SK-N-SH (cell line): ENCODE measurements around the gene CHRM3. TPM values are rescaled to one million over a fixed set of nuclear protein-coding genes. Genes with fewer than 3 reads are reported as not detected.

Experiments
- CTCF ChIA-PET: fragments of 300-600, 350-600 bp; formaldehyde crosslinking; extraction: SDS; loops from one replicate; lab custom pipeline; 2021; lab: Yijun Ruan, JAX
- POLR2A ChIA-PET: fragments of 350-600 bp; sonication (Branson Sonifier 250); formaldehyde crosslinking; extraction: SDS; loops from one replicate; lab custom pipeline; 2020; ENCODE audit warnings: antibody characterized with exemption, inconsistent platforms; lab: Yijun Ruan, JAX
- DNase-seq: peaks from one replicate; pipeline ENCODE4 v3.0.0; 2012
- H2AFZ ChIP-seq: fragments of 200-600 bp; sonication (generic); 2 replicates; pipeline ENCODE4 v1.8.1; 2016; ENCODE audit warnings: antibody characterized with exemption, mild to moderate bottlenecking, low read depth
- H3F3A ChIP-seq: fragments of 200-600 bp; sonication (generic); replicated peaks from 2 replicates; pipeline ENCODE3; 2016; ENCODE audit warnings: antibody characterized with exemption, mild to moderate bottlenecking; ENCODE audit not compliant: insufficient read depth
- H3K27ac ChIP-seq, 2 experiments: fragments of 200-500 bp in 1 of 2; fragments of 200-600 bp in 1 of 2; sonication (Bioruptor generic) in 1 of 2; sonication (generic), shearing (Covaris generic) in 1 of 2; 2 replicates each; pipeline versions ENCODE4 v1.5.1 to v1.6.1; 2014 to 2016; ENCODE audit warnings: low read depth in 2 of 2, inconsistent platforms in 1 of 2, low read length in 1 of 2, mild to moderate bottlenecking in 1 of 2, mixed read lengths in 1 of 2
- H3K27me3 ChIP-seq: fragments of 200-600 bp; sonication (generic), shearing (Covaris generic); 2 replicates; pipeline ENCODE4 v1.6.1; 2016; ENCODE audit warnings: mixed run types; ENCODE audit not compliant: insufficient read depth
- H3K36me3 ChIP-seq, 2 experiments: fragments of 200-500 bp in 1 of 2; fragments of 200-600 bp in 1 of 2; sonication (Bioruptor generic) in 1 of 2; sonication (generic) in 1 of 2; replicated peaks in 1 of 2; 2 replicates each; pipeline versions ENCODE3 to v1.5.1; 2014 to 2016; ENCODE audit warnings: low read length in 1 of 2, mild to moderate bottlenecking in 1 of 2; ENCODE audit not compliant: insufficient read depth in 2 of 2, control insufficient read depth in 1 of 2
- H3K4me1 ChIP-seq, 2 experiments: fragments of 200-500 bp in 1 of 2; fragments of 200-600 bp in 1 of 2; sonication (Bioruptor generic) in 1 of 2; sonication (generic), shearing (Covaris generic) in 1 of 2; 2 replicates each; pipeline versions ENCODE4 v1.5.1 to v1.6.1; 2014 to 2016; ENCODE audit warnings: low read depth in 1 of 2, low read length in 1 of 2, mixed run types in 1 of 2; ENCODE audit not compliant: insufficient read depth in 2 of 2, control insufficient read depth in 1 of 2
- H3K4me2 ChIP-seq: fragments of 200-600 bp; sonication (generic), shearing (Covaris generic); 2 replicates; pipeline ENCODE4 v1.6.1; 2017; ENCODE audit warnings: mixed run types
- H3K4me3 ChIP-seq, 2 experiments: fragments of 200-500 bp in 1 of 2; fragments of 200-600 bp in 1 of 2; sonication (Bioruptor generic) in 1 of 2; sonication (generic), shearing (Covaris generic) in 1 of 2; 2 replicates each; pipeline versions ENCODE4 v1.5.1 to v1.8.1; 2014 to 2016; ENCODE audit warnings: low read depth in 2 of 2, inconsistent platforms in 1 of 2, low read length in 1 of 2, mild to moderate bottlenecking in 1 of 2, mixed read lengths in 1 of 2, moderate library complexity in 1 of 2
- H3K79me2 ChIP-seq: fragments of 200-600 bp; sonication (generic); 2 replicates; pipeline ENCODE4 v1.8.1; 2017; ENCODE audit warnings: mild to moderate bottlenecking; ENCODE audit not compliant: insufficient read depth
- H3K9ac ChIP-seq: fragments of 200-600 bp; sonication (generic); 2 replicates; pipeline ENCODE4 v1.6.1; 2017; ENCODE audit warnings: mixed run types
- H3K9me2 ChIP-seq: fragments of 200-600 bp; sonication (generic); 2 replicates; pipeline ENCODE4 v1.6.1; 2017; ENCODE audit warnings: mixed run types
- H3K9me3 ChIP-seq: fragments of 200-600 bp; sonication (generic); 2 replicates; pipeline ENCODE4 v1.6.1; 2017; ENCODE audit warnings: mixed run types, mild to moderate bottlenecking, moderate library complexity
- H4K20me1 ChIP-seq: fragments of 200-600 bp; sonication (generic); 2 replicates; pipeline ENCODE4 v1.6.1; 2017; ENCODE audit warnings: mild to moderate bottlenecking, mixed run types; ENCODE audit not compliant: insufficient read depth
- ELF1 ChIP-seq: IDR thresholded peaks from 2 replicates; pipeline ENCODE4 v1.4.0; 2012
- EP300 ChIP-seq, 2 experiments: IDR thresholded peaks; 2 replicates each; pipeline versions ENCODE4 v1.4.0 to v1.6.1; 2012; ENCODE audit warnings: borderline replicate concordance in 1 of 2, low read depth in 1 of 2, low read length in 1 of 2
- EZH2phosphoT487 ChIP-seq: fragments of 200-600 bp; sonication (generic); IDR thresholded peaks from 2 replicates; pipeline ENCODE4 v1.6.1; 2017; ENCODE audit warnings: low read depth, mixed run types, mild to moderate bottlenecking, antibody characterized with exemption, moderate library complexity, borderline replicate concordance
- FOSL2 ChIP-seq: IDR thresholded peaks from 2 replicates; pipeline ENCODE4 v1.4.0; 2012; ENCODE audit warnings: low read depth, mild to moderate bottlenecking, moderate library complexity, borderline replicate concordance
- GABPA ChIP-seq: IDR thresholded peaks from 2 replicates; pipeline ENCODE4 v1.4.0; 2012; ENCODE audit warnings: low read depth, mild to moderate bottlenecking
- GATA2 ChIP-seq: sonication (generic); formaldehyde crosslinking; IDR thresholded peaks from 2 replicates; pipeline ENCODE4 v1.5.0; 2020; ENCODE audit warnings: mild to moderate bottlenecking, missing genetic modification reagents
- MEF2A ChIP-seq: IDR thresholded peaks from 2 replicates; pipeline ENCODE4 v1.4.0; 2012; ENCODE audit warnings: low read depth, borderline replicate concordance
- MXI1 ChIP-seq: IDR thresholded peaks from 2 replicates; pipeline ENCODE4 v1.6.1; 2012; ENCODE audit warnings: mild to moderate bottlenecking, low read depth, low read length, improper control_type of control experiment
- NFIC ChIP-seq: IDR thresholded peaks from 2 replicates; pipeline ENCODE4 v1.4.0; 2012; ENCODE audit warnings: borderline replicate concordance
- NRF1 ChIP-seq: IDR thresholded peaks from 2 replicates; pipeline ENCODE4 v1.6.1; 2012; ENCODE audit warnings: low read depth, mild to moderate bottlenecking, low read length
- PBX3 ChIP-seq: IDR thresholded peaks from 2 replicates; pipeline ENCODE4; 2012
- RAD21 ChIP-seq: IDR thresholded peaks from 2 replicates; pipeline ENCODE4 v1.6.1; 2012; ENCODE audit warnings: mild to moderate bottlenecking, low read length
- RCOR1 ChIP-seq: fragments of 150-350 bp; IDR thresholded peaks from 2 replicates; pipeline ENCODE4 v1.6.1; 2017; ENCODE audit warnings: antibody characterized with exemption, low read length
- REST ChIP-seq: IDR thresholded peaks from 2 replicates; pipeline ENCODE4 v1.6.1; 2012; ENCODE audit warnings: mild to moderate bottlenecking, low read depth, low read length, moderate library complexity
- RXRA ChIP-seq: IDR thresholded peaks from 2 replicates; pipeline ENCODE4 v1.4.0; 2012; ENCODE audit warnings: low read depth, mild to moderate bottlenecking, borderline replicate concordance
- SMC3 ChIP-seq: IDR thresholded peaks from 2 replicates; pipeline ENCODE4 v1.6.1; 2012; ENCODE audit warnings: low read depth, low read length, improper control_type of control experiment
- TAF1 ChIP-seq: IDR thresholded peaks from 2 replicates; pipeline ENCODE4 v1.6.1; 2012; ENCODE audit warnings: low read depth, mild to moderate bottlenecking, low read length, moderate library complexity, borderline replicate concordance
- WGBS: methylation state at CpG from one replicate; pipeline ENCODE4 v1.1.6; 2017; ENCODE audit warnings: low lambda C conversion rate; 5-methylcytosine and 5-hydroxymethylcytosine counted together
- polyA plus RNA-seq, 3 experiments: library from polyadenylated mRNA; depleted of rRNA; stranded (reverse); fragments of >200 nt; gene quantifications; 2 replicates each; pipeline ENCODE4 v1.2.3, GENCODE V29; 2012
- TF ChIP-seq, protein P1 (sequence below): fragments of 200-600 bp; sonication (generic); IDR thresholded peaks from 2 replicates; pipeline ENCODE4 v1.6.1; 2017; ENCODE audit warnings: antibody characterized with exemption, mild to moderate bottlenecking, moderate library complexity
- TF ChIP-seq, protein P2 (sequence below): fragments of 150-350 bp; IDR thresholded peaks from 2 replicates; pipeline ENCODE4 v1.6.1; 2016; ENCODE audit warnings: mild to moderate bottlenecking, low read depth, low read length

Gene CHRM3
- polyA plus RNA-seq, 1 of the 3 experiments (the other 2 are of a cell fraction) = 0.07 TPM

- DNase-seq = no peak
- Histone ChIP-seq H3K4me2 (no peak overlapping the region), H4K20me1 (no peaks in the 10 kb centered on the region), H3F3A (no peaks in the 10 kb centered on the region), H2AFZ (no peak overlapping the region), H3K27me3 (no peaks in the 10 kb centered on the region), H3K4me1 (peaks cover 0 to 22% of the 10 kb centered on the region in 2 experiments; a peak in 2 of 4 replicates), H3K79me2 (no peaks in the 10 kb centered on the region), H3K9ac (no peak overlapping the region), H3K9me2 (no peaks in the 10 kb centered on the region), H3K27ac (peak overlapping the region in 1 of 2 experiments; percentile 40; a peak in 1 of 4 replicates), H3K4me3 (no peak overlapping the region), H3K36me3 (no peaks in the 10 kb centered on the region), H3K9me3 (no peaks in the 10 kb centered on the region)
- CTCF ChIA-PET = interaction anchor here (0.8 to 1.3 kb wide), 2 partner anchors 10 to 538 kb away, joined by 3 to 4 read pairs; no protein-coding TSS in a partner anchor
- POLR2A ChIA-PET = no interaction called here
- TF ChIP-seq GABPA = no peak
- TF ChIP-seq EP300 (IDR thresholded peaks at IDR 0.05; ENCODE audit: borderline replicate concordance in 1 of 2, low read depth in 1 of 2, low read length in 1 of 2) = no peak
- TF ChIP-seq TAF1 = no peak
- TF ChIP-seq, protein P1, sequence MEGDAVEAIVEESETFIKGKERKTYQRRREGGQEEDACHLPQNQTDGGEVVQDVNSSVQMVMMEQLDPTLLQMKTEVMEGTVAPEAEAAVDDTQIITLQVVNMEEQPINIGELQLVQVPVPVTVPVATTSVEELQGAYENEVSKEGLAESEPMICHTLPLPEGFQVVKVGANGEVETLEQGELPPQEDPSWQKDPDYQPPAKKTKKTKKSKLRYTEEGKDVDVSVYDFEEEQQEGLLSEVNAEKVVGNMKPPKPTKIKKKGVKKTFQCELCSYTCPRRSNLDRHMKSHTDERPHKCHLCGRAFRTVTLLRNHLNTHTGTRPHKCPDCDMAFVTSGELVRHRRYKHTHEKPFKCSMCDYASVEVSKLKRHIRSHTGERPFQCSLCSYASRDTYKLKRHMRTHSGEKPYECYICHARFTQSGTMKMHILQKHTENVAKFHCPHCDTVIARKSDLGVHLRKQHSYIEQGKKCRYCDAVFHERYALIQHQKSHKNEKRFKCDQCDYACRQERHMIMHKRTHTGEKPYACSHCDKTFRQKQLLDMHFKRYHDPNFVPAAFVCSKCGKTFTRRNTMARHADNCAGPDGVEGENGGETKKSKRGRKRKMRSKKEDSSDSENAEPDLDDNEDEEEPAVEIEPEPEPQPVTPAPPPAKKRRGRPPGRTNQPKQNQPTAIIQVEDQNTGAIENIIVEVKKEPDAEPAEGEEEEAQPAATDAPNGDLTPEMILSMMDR = no peak
- no peak for TF ChIP-seq MEF2A
- TF ChIP-seq PBX3 = no peak
- no peak for TF ChIP-seq GATA2 (CRISPR knock-in tag)
- TF ChIP-seq NRF1 = no peak
- TF ChIP-seq RAD21 = no peak
- no peak for TF ChIP-seq RXRA
- TF ChIP-seq EZH2phosphoT487 = no peak
- 60% methylated on average over 6 of the region's 6 CpGs for WGBS
Measured at GRCh38 chr1:239413916-239414315, 27.5 kb downstream of the CHRM3 start.

- Histone ChIP-seq H3K27ac (no peak overlapping the region), H4K20me1 (no peaks in the 10 kb centered on the region), H3K27me3 (no peaks in the 10 kb centered on the region), H2AFZ (no peak overlapping the region), H3K4me1 (peaks cover 0 to 26% of the 10 kb centered on the region in 2 experiments; a peak in 2 of 4 replicates), H3K4me3 (no peak overlapping the region), H3K9me2 (no peaks in the 10 kb centered on the region), H3K79me2 (no peaks in the 10 kb centered on the region), H3K9me3 (no peaks in the 10 kb centered on the region), H3F3A (no peaks in the 10 kb centered on the region), H3K9ac (no peak overlapping the region), H3K4me2 (no peak overlapping the region), H3K36me3 (no peaks in the 10 kb centered on the region)
- ChIA-PET POLR2A (no interaction called here), CTCF (interaction anchor here (0.9 to 1.3 kb wide), 2 partner anchors 11 to 481 kb away, joined by 3 read pairs; no protein-coding TSS in a partner anchor)
- 80% methylated on average over 2 of the region's 2 CpGs for WGBS
- DNase-seq = no peak
- TF ChIP-seq NFIC (no peak), GABPA (no peak), RAD21 (no peak), REST (no peak), ELF1 (no peak), SMC3 (no peak), EP300 (IDR thresholded peaks at IDR 0.05; ENCODE audit: borderline replicate concordance in 1 of 2, low read depth in 1 of 2, low read length in 1 of 2) (no peak), NRF1 (no peak), FOSL2 (no peak), RCOR1 (no peak), RXRA (no peak), MEF2A (no peak), MXI1 (no peak), EZH2phosphoT487 (no peak)
- TF ChIP-seq, protein P2, sequence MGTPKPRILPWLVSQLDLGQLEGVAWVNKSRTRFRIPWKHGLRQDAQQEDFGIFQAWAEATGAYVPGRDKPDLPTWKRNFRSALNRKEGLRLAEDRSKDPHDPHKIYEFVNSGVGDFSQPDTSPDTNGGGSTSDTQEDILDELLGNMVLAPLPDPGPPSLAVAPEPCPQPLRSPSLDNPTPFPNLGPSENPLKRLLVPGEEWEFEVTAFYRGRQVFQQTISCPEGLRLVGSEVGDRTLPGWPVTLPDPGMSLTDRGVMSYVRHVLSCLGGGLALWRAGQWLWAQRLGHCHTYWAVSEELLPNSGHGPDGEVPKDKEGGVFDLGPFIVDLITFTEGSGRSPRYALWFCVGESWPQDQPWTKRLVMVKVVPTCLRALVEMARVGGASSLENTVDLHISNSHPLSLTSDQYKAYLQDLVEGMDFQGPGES = no peak
Measured at GRCh38 chr1:239417221-239417620, 30.9 kb downstream of the CHRM3 start.
